GM13976 (cell line): ENCODE data around the gene ARPC2.

Experiments used
- DNase-seq: peaks from one replicate; pipeline ENCODE4 v3.0.0; 2012; ENCODE audit warnings: low spot score
- CTCF ChIP-seq: IDR thresholded peaks from 2 replicates; pipeline ENCODE4 v1.5.1; 2012; ENCODE audit warnings: borderline replicate concordance, mild to moderate bottlenecking; ENCODE audit not compliant: insufficient read depth; ENCODE audit errors: extremely low read depth, missing control alignments, control extremely low read depth
- in situ Hi-C: fragments of 300-500 bp; cut with MboI; formaldehyde crosslinking; loops from one replicate; pipeline ENCODE4 v1.12.0; 2022; ENCODE audit warnings: low sequenced_read_pairs, mixed read lengths, inconsistent platforms; ENCODE audit not compliant: unreplicated experiment

ARPC2 gene

DNA sequence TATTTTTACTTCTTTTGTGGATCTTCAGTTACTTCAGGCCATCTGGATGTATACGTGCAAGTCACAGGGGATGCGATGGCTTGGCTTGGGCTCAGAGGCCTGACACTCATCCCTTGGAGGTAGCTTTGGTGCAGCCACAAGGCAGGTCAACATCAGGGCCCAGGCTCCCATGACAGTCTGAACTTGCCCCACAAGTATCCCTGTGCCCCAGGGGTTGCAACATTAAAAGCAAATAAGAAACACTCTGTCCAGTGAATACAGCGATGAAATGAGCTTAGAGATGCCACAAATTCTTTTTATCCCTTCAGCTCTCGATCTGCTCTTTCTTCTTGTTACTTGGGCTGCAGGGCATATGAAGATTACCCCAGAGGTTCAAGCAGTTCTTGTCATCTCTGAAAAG, 37.2 kb upstream of the ARPC2 start:
- DNase-seq, result no peak
- in situ Hi-C loops, result loop anchor here (5.0 kb wide), 1 partner anchor 68 kb away; no protein-coding TSS in a partner anchor
- TF ChIP-seq CTCF, result no peak

GRCh38 chr2:218180467-218181114, 36.4 kb upstream of the ARPC2 start:
- no peak for TF ChIP-seq CTCF
- in situ Hi-C loops, result loop anchor here (5.0 kb wide), 1 partner anchor 67 kb away; no protein-coding TSS in a partner anchor
- no peak for DNase-seq

- in situ Hi-C loops, result loop anchor here (5.0 kb wide), 1 partner anchor 63 kb away; no protein-coding TSS in a partner anchor
- DNase-seq, result no peak
Measured at GRCh38 chr2:218184331-218184730, 32.7 kb upstream of the ARPC2 start.

DNA sequence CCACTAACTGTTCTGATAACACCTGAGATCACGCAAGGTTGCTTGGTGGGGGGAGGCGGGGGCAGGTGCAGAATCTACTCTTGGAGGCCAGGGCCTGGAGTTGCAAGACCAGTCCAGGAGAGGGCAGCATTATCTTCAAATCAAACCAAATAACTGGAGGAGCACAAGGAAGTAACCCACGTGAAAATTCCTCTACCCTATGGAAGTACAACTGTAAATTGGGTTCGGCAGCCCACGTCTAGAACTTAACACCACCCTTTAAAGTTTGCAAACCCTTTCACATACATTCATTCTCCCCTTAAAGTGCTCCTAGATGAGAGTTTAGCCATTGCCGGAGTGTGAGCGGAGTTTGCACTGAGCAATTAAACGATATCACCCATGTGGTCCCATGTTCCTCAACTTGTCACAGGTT, 30.6 kb upstream of the ARPC2 start:
- in situ Hi-C loops, result no loop called here
- peak; percentile 83 for TF ChIP-seq CTCF
- DNase-seq, result peak; percentile 64

More at GRCh38 chr2:218184331-218184730, 32.7 kb upstream of the ARPC2 start:
- no peak for TF ChIP-seq CTCF

GRCh38 chr2:218186876-218187275, 30.1 kb upstream of the ARPC2 start:
- TF ChIP-seq CTCF, result no peak
- no peak for DNase-seq
- in situ Hi-C loops, result no loop called here

DNA sequence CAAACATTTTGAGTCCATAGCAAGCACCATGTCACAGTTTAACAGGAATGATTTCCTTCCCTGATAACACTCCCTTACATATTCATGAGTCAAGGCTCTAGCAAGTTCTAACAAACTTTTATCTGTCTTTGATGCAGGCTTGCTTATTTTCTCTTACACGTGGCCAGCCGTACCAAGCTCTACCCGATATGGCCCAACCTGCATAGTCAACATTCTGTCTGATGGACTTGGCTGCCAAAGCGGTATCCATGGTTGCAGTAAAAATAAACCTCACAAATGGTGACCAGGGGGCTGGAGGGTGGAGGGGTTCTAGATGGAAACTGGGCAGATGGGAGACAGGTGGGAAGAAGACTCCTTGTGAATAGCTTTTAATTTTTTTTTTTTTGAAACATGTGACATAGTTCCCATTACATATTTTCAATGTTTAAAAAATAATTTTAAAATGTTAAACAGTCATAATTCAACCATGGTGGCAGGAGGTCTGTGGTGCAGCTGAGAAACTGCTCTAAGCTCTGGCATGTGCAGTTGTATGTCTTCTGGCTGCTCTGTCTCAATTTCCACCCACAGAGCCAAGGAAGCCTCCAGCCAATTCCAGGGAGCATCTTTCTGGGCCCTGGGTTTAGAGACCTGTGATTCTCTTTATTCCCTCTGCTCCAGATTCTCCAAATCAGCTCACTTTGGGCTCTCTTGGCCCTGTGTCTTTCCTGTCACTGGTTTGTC, 29.5 kb upstream of the ARPC2 start:
- TF ChIP-seq CTCF, result no peak
- in situ Hi-C loops, result no loop called here
- no peak for DNase-seq
